IPS-18c (cell line): Measurements from ENCODE around the gene CRAMP1.

Source experiments
- H3K4me3 ChIP-seq: 2 replicates; pipeline ENCODE4 v1.7.0; 2013; ENCODE audit warnings: low read depth, mild to moderate bottlenecking, low read length, moderate library complexity; ENCODE audit not compliant: insufficient read depth
- H3K9me3 ChIP-seq: one replicate; pipeline ENCODE4 v1.6.1; 2013; ENCODE audit warnings: mild to moderate bottlenecking, low read length, moderate library complexity; ENCODE audit not compliant: control insufficient read depth, insufficient read depth

CRAMP1 gene

GRCh38 chr16:1619976-1620375, 7.8 kb downstream of the CRAMP1 start:
- Histone ChIP-seq H3K9me3 (no peaks in the 10 kb centered on the region), H3K4me3 (no peak overlapping the region)

- Histone ChIP-seq H3K9me3 (no peaks in the 10 kb centered on the region), H3K4me3 (no peak overlapping the region)
Observed at GRCh38 chr16:1620391-1620790, 8.2 kb downstream of the CRAMP1 start.

GRCh38 chr16:1621851-1622250, 9.7 kb downstream of the CRAMP1 start:
- no peak overlapping the region for H3K4me3 ChIP-seq

GRCh38 chr16:1626327-1626726, 14.2 kb downstream of the CRAMP1 start:
- H3K4me3 ChIP-seq = no peak overlapping the region
- H3K9me3 ChIP-seq = no peaks in the 10 kb centered on the region

More at GRCh38 chr16:1621851-1622250, 9.7 kb downstream of the CRAMP1 start:
- no peaks in the 10 kb centered on the region for H3K9me3 ChIP-seq

- Histone ChIP-seq H3K9me3 (no peaks in the 10 kb centered on the region), H3K4me3 (no peak overlapping the region)
Observed at GRCh38 chr16:1626776-1627175, 14.6 kb downstream of the CRAMP1 start.

- Histone ChIP-seq H3K9me3 (no peaks in the 10 kb centered on the region), H3K4me3 (no peak overlapping the region)
Observed at GRCh38 chr16:1630450-1631213, 18.5 kb downstream of the CRAMP1 start.

GRCh38 chr16:1631230-1631629, 19.1 kb downstream of the CRAMP1 start:
- H3K4me3 ChIP-seq = no peak overlapping the region
- H3K9me3 ChIP-seq = no peaks in the 10 kb centered on the region

- no peak overlapping the region for H3K4me3 ChIP-seq
- no peaks in the 10 kb centered on the region for H3K9me3 ChIP-seq
Observed at GRCh38 chr16:1631931-1632637, 19.9 kb downstream of the CRAMP1 start.

- Histone ChIP-seq H3K4me3 (no peak overlapping the region), H3K9me3 (no peaks in the 10 kb centered on the region)
Observed at GRCh38 chr16:1632638-1632970, 20.4 kb downstream of the CRAMP1 start.

- Histone ChIP-seq H3K9me3 (no peaks in the 10 kb centered on the region), H3K4me3 (no peak overlapping the region)
Observed at GRCh38 chr16:1633310-1633709, 21.1 kb downstream of the CRAMP1 start.

- no peaks in the 10 kb centered on the region for H3K9me3 ChIP-seq
- no peak overlapping the region for H3K4me3 ChIP-seq
Observed at GRCh38 chr16:1634541-1634940, 22.4 kb downstream of the CRAMP1 start.

GRCh38 chr16:1635070-1635469, 22.9 kb downstream of the CRAMP1 start:
- Histone ChIP-seq H3K9me3 (no peaks in the 10 kb centered on the region), H3K4me3 (no peak overlapping the region)

GRCh38 chr16:1637526-1637925, 25.4 kb downstream of the CRAMP1 start:
- H3K4me3 ChIP-seq = no peak overlapping the region
- H3K9me3 ChIP-seq = no peaks in the 10 kb centered on the region

- Histone ChIP-seq H3K9me3 (no peaks in the 10 kb centered on the region), H3K4me3 (no peak overlapping the region)
Observed at GRCh38 chr16:1638757-1639156, 26.6 kb downstream of the CRAMP1 start.

GRCh38 chr16:1639282-1639681, 27.1 kb downstream of the CRAMP1 start:
- no peak overlapping the region for H3K4me3 ChIP-seq
- no peaks in the 10 kb centered on the region for H3K9me3 ChIP-seq

- Histone ChIP-seq H3K4me3 (no peak overlapping the region), H3K9me3 (no peaks in the 10 kb centered on the region)
Observed at GRCh38 chr16:1639860-1640259, 27.7 kb downstream of the CRAMP1 start.

- no peak overlapping the region for H3K4me3 ChIP-seq
Observed at GRCh38 chr16:1640261-1640941, 28.2 kb downstream of the CRAMP1 start.

GRCh38 chr16:1641261-1641660, 29.1 kb downstream of the CRAMP1 start:
- H3K9me3 ChIP-seq = no peaks in the 10 kb centered on the region
- H3K4me3 ChIP-seq = no peak overlapping the region

More at GRCh38 chr16:1640261-1640941, 28.2 kb downstream of the CRAMP1 start:
- no peaks in the 10 kb centered on the region for H3K9me3 ChIP-seq
